ENCODE data around the gene LENG1. TPM values are rescaled to one million over a fixed set of nuclear protein-coding genes. Genes with fewer than 3 reads are reported as not detected.
A peak's percentile ranks its signal among the peaks of the same experiment; 100 is the strongest.

Gene LENG1
- total RNA-seq, 1 donor from 2014 or later = 7.1 TPM

DNA sequence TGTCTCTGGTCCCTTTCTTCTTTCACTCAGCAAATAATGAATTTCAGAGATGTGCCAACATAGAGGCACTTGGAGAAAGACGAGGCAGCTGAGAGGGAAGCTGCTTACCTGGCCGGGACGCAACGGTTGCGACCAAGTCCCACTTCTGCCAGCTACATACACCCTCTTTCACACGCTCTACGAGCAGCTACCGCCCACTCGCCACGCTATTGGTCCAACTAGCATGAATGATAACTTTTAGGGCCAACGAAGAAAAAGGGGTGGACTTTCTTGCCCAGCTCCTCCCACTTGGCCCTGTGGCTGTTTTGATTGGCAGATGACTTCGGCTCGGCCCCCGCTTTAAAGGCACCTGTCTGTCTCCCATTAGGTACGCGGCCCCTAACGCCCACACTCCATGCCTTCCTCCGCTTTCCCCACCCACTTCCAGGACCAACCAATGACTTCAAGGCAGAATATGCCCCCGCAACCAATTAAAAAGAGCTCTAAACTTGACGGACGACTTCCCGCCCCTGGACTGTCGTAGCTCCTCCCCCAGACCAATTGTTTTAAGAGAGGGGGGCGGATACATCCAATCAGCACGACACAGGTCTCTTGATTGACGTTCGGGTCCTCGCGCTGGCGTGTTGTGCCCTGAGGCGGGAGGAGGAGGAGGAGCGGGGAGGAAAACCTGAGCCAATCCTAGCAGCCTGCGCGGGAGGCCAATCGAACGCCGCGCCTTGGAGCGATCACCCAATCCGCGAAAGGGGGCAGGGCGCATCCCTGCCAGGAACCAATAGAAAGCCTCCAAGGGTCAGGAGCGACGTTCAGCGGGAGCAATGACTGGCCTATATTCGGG, 22.4 kb downstream of the LENG1 start:
- peaks cover 5% of the 10 kb centered on the region for H3K27me3 Mint-ChIP-seq (ENCODE audit: unreplicated experiment)
- H3K4me3 Mint-ChIP-seq (ENCODE audit: unreplicated experiment) = peak overlapping the region; percentile 84
- peak overlapping the region; percentile 88 for H3K27ac Mint-ChIP-seq (ENCODE audit: unreplicated experiment)
- H3K36me3 Mint-ChIP-seq (ENCODE audit: unreplicated experiment) = no peaks in the 10 kb centered on the region
- DNase-seq (ENCODE audit: extremely low spot score, unreplicated experiment) = peak; percentile 100
- H3K9me3 Mint-ChIP-seq (ENCODE audit: unreplicated experiment) = no peaks in the 10 kb centered on the region
- TF ChIP-seq, protein P1, sequence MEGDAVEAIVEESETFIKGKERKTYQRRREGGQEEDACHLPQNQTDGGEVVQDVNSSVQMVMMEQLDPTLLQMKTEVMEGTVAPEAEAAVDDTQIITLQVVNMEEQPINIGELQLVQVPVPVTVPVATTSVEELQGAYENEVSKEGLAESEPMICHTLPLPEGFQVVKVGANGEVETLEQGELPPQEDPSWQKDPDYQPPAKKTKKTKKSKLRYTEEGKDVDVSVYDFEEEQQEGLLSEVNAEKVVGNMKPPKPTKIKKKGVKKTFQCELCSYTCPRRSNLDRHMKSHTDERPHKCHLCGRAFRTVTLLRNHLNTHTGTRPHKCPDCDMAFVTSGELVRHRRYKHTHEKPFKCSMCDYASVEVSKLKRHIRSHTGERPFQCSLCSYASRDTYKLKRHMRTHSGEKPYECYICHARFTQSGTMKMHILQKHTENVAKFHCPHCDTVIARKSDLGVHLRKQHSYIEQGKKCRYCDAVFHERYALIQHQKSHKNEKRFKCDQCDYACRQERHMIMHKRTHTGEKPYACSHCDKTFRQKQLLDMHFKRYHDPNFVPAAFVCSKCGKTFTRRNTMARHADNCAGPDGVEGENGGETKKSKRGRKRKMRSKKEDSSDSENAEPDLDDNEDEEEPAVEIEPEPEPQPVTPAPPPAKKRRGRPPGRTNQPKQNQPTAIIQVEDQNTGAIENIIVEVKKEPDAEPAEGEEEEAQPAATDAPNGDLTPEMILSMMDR (IDR thresholded peaks at IDR 0.05) = no peak
- peaks cover 32% of the 10 kb centered on the region for H3K4me1 Mint-ChIP-seq (ENCODE audit: unreplicated experiment)

GRCh38 chr19:54136086-54136863, 23.2 kb downstream of the LENG1 start:
- TF ChIP-seq, protein P1 (IDR thresholded peaks at IDR 0.05) = no peak
- no peaks in the 10 kb centered on the region for H3K9me3 Mint-ChIP-seq (ENCODE audit: unreplicated experiment)
- peak overlapping the region; percentile 84 for H3K4me3 Mint-ChIP-seq (ENCODE audit: unreplicated experiment)
- H3K27me3 Mint-ChIP-seq (ENCODE audit: unreplicated experiment) = peaks cover 5% of the 10 kb centered on the region
- peaks cover 2% of the 10 kb centered on the region for H3K36me3 Mint-ChIP-seq (ENCODE audit: unreplicated experiment)
- no peak for DNase-seq (ENCODE audit: extremely low spot score, unreplicated experiment)
- H3K27ac Mint-ChIP-seq (ENCODE audit: unreplicated experiment) = peak overlapping the region; percentile 88
- peaks cover 30% of the 10 kb centered on the region for H3K4me1 Mint-ChIP-seq (ENCODE audit: unreplicated experiment)

DNA sequence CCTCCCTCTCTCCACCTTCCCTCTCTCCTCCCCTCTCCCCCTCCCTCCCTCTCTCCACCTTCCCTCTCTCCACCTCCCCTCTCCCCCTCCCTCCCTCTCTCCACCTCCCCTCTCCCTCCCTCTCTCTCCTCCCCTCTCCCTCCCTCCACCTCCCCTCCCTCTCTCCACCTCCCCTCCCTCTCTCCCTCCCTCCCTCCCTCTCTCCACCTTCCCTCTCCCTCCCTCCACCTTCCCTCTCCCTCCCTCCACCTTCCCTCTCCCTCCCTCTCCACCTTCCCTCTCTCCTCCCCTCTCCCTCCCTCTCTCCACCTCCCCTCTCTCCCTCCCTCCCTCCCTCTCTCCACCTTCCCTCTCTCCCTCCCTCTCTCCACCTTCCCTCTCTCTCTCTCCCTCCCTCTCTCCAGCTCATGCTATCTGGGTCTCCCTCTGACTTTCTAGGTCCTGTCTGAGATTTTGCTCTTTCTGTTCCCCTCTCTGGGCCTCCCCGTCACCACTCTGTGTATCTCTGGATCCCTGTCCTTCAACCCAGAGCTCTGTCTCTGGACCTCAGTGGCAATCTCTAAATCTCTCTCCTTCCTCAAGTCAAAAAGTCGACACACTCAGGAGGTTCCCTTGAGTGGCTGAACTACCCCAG, 25.4 kb downstream of the LENG1 start:
- Mint-ChIP-seq H3K9me3 (ENCODE audit: unreplicated experiment) (no peaks in the 10 kb centered on the region), H3K36me3 (ENCODE audit: unreplicated experiment) (peaks cover 4% of the 10 kb centered on the region), H3K4me3 (ENCODE audit: unreplicated experiment) (no peak overlapping the region), H3K27ac (ENCODE audit: unreplicated experiment) (no peak overlapping the region), H3K27me3 (ENCODE audit: unreplicated experiment) (peaks cover 5% of the 10 kb centered on the region), H3K4me1 (ENCODE audit: unreplicated experiment) (peaks cover 16% of the 10 kb centered on the region)
- DNase-seq (ENCODE audit: extremely low spot score, unreplicated experiment) = no peak
- TF ChIP-seq, protein P1 (IDR thresholded peaks at IDR 0.05) = no peak

- H3K9me3 Mint-ChIP-seq (ENCODE audit: unreplicated experiment) = no peaks in the 10 kb centered on the region
- TF ChIP-seq, protein P1 (IDR thresholded peaks at IDR 0.05) = no peak
- peak; percentile 89 for DNase-seq (ENCODE audit: extremely low spot score, unreplicated experiment)
- peaks cover 10% of the 10 kb centered on the region for H3K4me1 Mint-ChIP-seq (ENCODE audit: unreplicated experiment)
- H3K27ac Mint-ChIP-seq (ENCODE audit: unreplicated experiment) = no peak overlapping the region
- H3K4me3 Mint-ChIP-seq (ENCODE audit: unreplicated experiment) = no peak overlapping the region
- peaks cover 4% of the 10 kb centered on the region for H3K36me3 Mint-ChIP-seq (ENCODE audit: unreplicated experiment)
- H3K27me3 Mint-ChIP-seq (ENCODE audit: unreplicated experiment) = peaks cover 5% of the 10 kb centered on the region
Observed at GRCh38 chr19:54133312-54133956, 26.1 kb downstream of the LENG1 start.
